ENCODE data around the gene SLC12A3. TPM values are rescaled to one million over a fixed set of nuclear protein-coding genes. Genes with fewer than 3 reads are reported as not detected.

SLC12A3 gene
- total RNA-seq, 2 experiments from 2014 or later, result not detected

- DNase-seq, result no peak
- H3K27ac Mint-ChIP-seq, result no peak overlapping the region
- H3K4me1 Mint-ChIP-seq (ENCODE audit: low read depth), result peaks cover 11% of the 10 kb centered on the region
- H3K27me3 Mint-ChIP-seq, result peaks cover 4% of the 10 kb centered on the region
- intact Hi-C loops (cut with micrococcal nuclease), result no loop called here
- ChIA-PET POLR2A (no interaction called here), CTCF (no interaction called here)
- no peak overlapping the region for H3K4me3 Mint-ChIP-seq
- no peaks in the 10 kb centered on the region for H3K9me3 Mint-ChIP-seq
- no peaks in the 10 kb centered on the region for H3K36me3 Mint-ChIP-seq
Observed at GRCh38 chr16:56903866-56904265, 38.9 kb downstream of the SLC12A3 start.

DNA sequence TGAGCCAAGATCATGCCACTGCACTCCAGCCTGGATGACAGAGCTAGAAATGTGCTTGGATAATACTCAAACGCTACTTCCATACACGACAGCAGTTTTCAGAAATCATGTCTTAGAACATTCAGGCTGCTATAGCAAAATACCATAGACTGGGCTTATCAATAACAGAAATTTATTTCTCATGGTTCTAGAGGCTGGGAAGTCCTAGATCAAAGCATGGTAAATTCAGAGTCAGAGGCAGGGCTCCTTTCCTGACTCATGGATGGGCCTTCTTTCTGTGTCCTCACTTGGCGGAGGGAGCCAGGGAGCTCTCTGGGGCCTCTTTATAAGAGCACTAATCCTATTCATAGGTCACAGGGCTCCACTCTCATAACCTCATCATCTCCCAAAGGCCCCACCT is 42.4 kb downstream of the SLC12A3 start:
- POLR2A ChIA-PET, result no interaction called here
- Mint-ChIP-seq H3K27ac (no peak overlapping the region), H3K9me3 (no peaks in the 10 kb centered on the region), H3K36me3 (no peaks in the 10 kb centered on the region), H3K4me1 (ENCODE audit: low read depth) (peaks cover 16% of the 10 kb centered on the region), H3K4me3 (no peak overlapping the region), H3K27me3 (no peaks in the 10 kb centered on the region)
- CTCF ChIA-PET, result no interaction called here
- intact Hi-C loops (cut with micrococcal nuclease), result no loop called here
- DNase-seq, result no peak

DNA sequence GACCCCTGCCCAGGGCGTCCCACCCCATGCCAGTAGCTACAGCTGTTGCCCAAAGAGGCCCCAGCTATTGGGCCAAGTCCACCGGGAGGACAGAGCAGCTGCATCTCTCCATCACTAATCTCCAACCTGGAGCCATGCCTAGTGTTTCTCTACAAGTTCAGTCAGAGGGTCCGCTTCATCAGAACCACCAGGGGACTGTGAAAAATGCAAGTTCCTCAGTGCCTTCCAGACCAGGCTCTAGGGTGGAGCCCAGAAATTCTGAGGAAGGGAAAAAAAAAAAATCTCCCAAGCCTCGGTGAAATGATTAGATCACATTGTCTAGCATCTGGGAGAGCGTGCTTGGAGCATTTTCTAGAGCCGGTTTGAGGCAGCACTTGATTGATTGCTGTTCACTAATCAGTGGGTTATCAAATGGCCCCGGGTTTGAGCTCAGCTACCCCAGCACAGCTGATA is 44.5 kb downstream of the SLC12A3 start:
- Mint-ChIP-seq H3K27me3 (no peaks in the 10 kb centered on the region), H3K9me3 (no peaks in the 10 kb centered on the region), H3K4me3 (no peak overlapping the region), H3K36me3 (no peaks in the 10 kb centered on the region), H3K4me1 (ENCODE audit: low read depth) (peaks cover 22% of the 10 kb centered on the region), H3K27ac (no peak overlapping the region)
- DNase-seq, result no peak
- CTCF ChIA-PET, result no interaction called here
- POLR2A ChIA-PET, result interaction anchor here (0.5 to 4.2 kb wide), 2 partner anchors 17 to 23 kb away, joined by 3 to 27 read pairs; partner anchors contain the start of gene HERPUD1
- intact Hi-C loops (cut with micrococcal nuclease), result no loop called here

GRCh38 chr16:56910112-56910511 is 45.1 kb downstream of the SLC12A3 start:
- Mint-ChIP-seq H3K36me3 (no peaks in the 10 kb centered on the region), H3K27me3 (no peaks in the 10 kb centered on the region), H3K4me1 (ENCODE audit: low read depth) (peaks cover 22% of the 10 kb centered on the region), H3K4me3 (no peak overlapping the region), H3K27ac (peak overlapping the region; percentile 47), H3K9me3 (no peaks in the 10 kb centered on the region)
- DNase-seq, result no peak
- ChIA-PET CTCF (interaction anchor here (1.1 kb wide), 1 partner anchor 42 kb away, joined by 5 read pairs; no protein-coding TSS in a partner anchor), POLR2A (interaction anchor here (1.1 to 4.2 kb wide), 3 partner anchors 22 to 34 kb away, joined by 7 to 27 read pairs (median 7); partner anchors contain the start of gene HERPUD1)
- intact Hi-C loops (cut with micrococcal nuclease), result no loop called here

- peak; percentile 67 for DNase-seq
- Mint-ChIP-seq H3K36me3 (no peaks in the 10 kb centered on the region), H3K4me1 (ENCODE audit: low read depth) (peaks cover 22% of the 10 kb centered on the region), H3K4me3 (no peak overlapping the region), H3K27ac (peak overlapping the region; percentile 66), H3K9me3 (no peaks in the 10 kb centered on the region), H3K27me3 (no peaks in the 10 kb centered on the region)
- POLR2A ChIA-PET, result interaction anchor here (0.6 to 4.2 kb wide), 6 partner anchors 14 to 275 kb away, joined by 3 to 27 read pairs (median 5); partner anchors contain the start of genes HERPUD1 and PSME3IP1
- intact Hi-C loops (cut with micrococcal nuclease), result no loop called here
- CTCF ChIA-PET, result interaction anchor here (0.6 to 1.2 kb wide), 4 partner anchors 26 to 45 kb away, joined by 3 to 5 read pairs (median 3); no protein-coding TSS in a partner anchor
Observed at GRCh38 chr16:56910654-56911539, 45.9 kb downstream of the SLC12A3 start.

- Mint-ChIP-seq H3K36me3 (no peaks in the 10 kb centered on the region), H3K27ac (no peak overlapping the region), H3K4me3 (no peak overlapping the region), H3K4me1 (ENCODE audit: low read depth) (peaks cover 33% of the 10 kb centered on the region), H3K27me3 (no peaks in the 10 kb centered on the region), H3K9me3 (no peaks in the 10 kb centered on the region)
- intact Hi-C loops (cut with micrococcal nuclease), result no loop called here
- ChIA-PET POLR2A (interaction anchor here (0.6 to 4.2 kb wide), 3 partner anchors 20 to 274 kb away, joined by 3 to 27 read pairs (median 3); partner anchors contain the start of genes HERPUD1 and PSME3IP1), CTCF (interaction anchor here (1.3 kb wide), 1 partner anchor 52 kb away, joined by 4 read pairs; no protein-coding TSS in a partner anchor)
- no peak for DNase-seq
Observed at GRCh38 chr16:56911771-56912571, 47.0 kb downstream of the SLC12A3 start.

GRCh38 chr16:56912746-56913708 is 48.0 kb downstream of the SLC12A3 start:
- Mint-ChIP-seq H3K4me3 (no peak overlapping the region), H3K27ac (no peak overlapping the region), H3K36me3 (no peaks in the 10 kb centered on the region), H3K4me1 (ENCODE audit: low read depth) (peaks cover 41% of the 10 kb centered on the region), H3K9me3 (no peaks in the 10 kb centered on the region), H3K27me3 (no peaks in the 10 kb centered on the region)
- ChIA-PET CTCF (interaction anchor here (1.3 kb wide), 1 partner anchor 51 kb away, joined by 4 read pairs; no protein-coding TSS in a partner anchor), POLR2A (interaction anchor here (4.2 kb wide), 1 partner anchor 19 kb away, joined by 27 read pairs; the partner anchor contains the start of gene HERPUD1)
- intact Hi-C loops (cut with micrococcal nuclease), result no loop called here
- no peak for DNase-seq

DNA sequence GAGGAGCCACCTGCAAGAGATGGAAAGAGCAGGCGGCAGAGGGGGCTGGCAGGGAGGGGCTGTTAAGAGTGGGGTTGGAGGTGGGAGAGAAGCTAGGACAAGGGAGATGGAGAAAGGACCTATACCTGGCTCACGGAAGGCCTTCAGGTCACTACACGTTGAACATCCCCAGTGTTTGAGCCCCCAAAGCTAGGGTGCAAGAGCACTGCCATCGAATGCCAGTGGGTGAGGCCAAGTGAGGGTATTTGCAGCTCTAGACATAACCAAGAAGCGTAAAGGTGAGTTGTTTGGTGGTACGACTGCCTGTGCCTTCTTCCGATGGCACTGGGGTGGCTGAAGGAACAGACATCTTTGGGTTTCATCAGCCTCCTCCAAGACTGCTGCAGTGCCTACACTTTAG is 49.9 kb downstream of the SLC12A3 start:
- Mint-ChIP-seq H3K4me1 (ENCODE audit: low read depth) (peaks cover 51% of the 10 kb centered on the region), H3K4me3 (no peak overlapping the region), H3K9me3 (no peaks in the 10 kb centered on the region), H3K27ac (no peak overlapping the region), H3K36me3 (no peaks in the 10 kb centered on the region), H3K27me3 (no peaks in the 10 kb centered on the region)
- ChIA-PET POLR2A (interaction anchor here (6.2 kb wide), 1 partner anchor 16 kb away, joined by 54 read pairs; the partner anchor contains the start of gene HERPUD1), CTCF (no interaction called here)
- no peak for DNase-seq
- intact Hi-C loops (cut with micrococcal nuclease), result loop anchor here (5.0 kb wide), 1 partner anchor 53 kb away; no protein-coding TSS in a partner anchor

DNA sequence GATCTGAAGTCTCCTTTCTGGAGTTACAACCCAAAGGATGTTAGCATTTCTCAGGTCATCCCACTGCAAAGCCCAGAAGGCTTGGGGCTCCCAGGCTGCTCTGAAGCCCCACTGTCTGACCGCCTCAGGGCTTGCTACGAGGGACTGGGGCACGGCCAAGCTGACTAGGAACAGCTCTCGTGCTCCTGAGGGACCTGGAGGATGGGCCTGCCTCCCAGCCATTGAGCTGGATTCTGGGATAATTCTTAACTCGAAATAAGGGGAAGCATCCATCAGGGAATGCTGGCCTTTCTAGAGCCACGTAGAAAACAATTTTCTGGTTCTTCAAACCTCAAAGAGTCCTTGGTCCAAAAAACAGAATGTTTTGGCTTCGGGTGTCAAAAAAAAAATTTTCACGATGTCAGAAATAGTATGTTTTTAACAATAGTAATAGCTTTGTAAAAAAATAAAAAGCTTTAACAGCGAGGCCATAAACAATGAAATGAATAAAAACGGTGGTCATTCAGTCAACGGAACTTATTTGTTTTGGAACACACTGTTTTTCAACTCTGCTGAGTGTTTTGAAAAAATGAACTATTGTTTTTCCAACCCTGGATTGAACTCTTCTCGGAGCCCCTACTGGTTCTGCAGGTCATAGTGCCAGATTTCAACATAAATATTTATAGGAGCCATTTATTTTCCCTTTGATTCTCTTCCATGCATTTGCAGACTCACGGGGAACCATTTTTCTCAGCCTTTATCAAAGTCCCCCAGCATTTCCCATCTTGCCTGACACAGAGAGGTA is 50.5 kb downstream of the SLC12A3 start:
- no peak for DNase-seq
- intact Hi-C loops (cut with micrococcal nuclease), result loop anchor here (2.0 to 5.0 kb wide), 2 partner anchors 29 to 53 kb away; no protein-coding TSS in a partner anchor
- no peak overlapping the region for H3K4me3 Mint-ChIP-seq
- H3K36me3 Mint-ChIP-seq, result no peaks in the 10 kb centered on the region
- H3K4me1 Mint-ChIP-seq (ENCODE audit: low read depth), result peaks cover 46% of the 10 kb centered on the region
- ChIA-PET POLR2A (interaction anchor here (6.2 kb wide), 1 partner anchor 15 kb away, joined by 54 read pairs; the partner anchor contains the start of gene HERPUD1), CTCF (interaction anchor here (0.7 kb wide), 1 partner anchor 49 kb away, joined by 4 read pairs; no protein-coding TSS in a partner anchor)
- no peaks in the 10 kb centered on the region for H3K27me3 Mint-ChIP-seq
- no peak overlapping the region for H3K27ac Mint-ChIP-seq
- no peaks in the 10 kb centered on the region for H3K9me3 Mint-ChIP-seq
